ENCODE results near the gene C1GALT1C1.

The C1GALT1C1 gene

DNA sequence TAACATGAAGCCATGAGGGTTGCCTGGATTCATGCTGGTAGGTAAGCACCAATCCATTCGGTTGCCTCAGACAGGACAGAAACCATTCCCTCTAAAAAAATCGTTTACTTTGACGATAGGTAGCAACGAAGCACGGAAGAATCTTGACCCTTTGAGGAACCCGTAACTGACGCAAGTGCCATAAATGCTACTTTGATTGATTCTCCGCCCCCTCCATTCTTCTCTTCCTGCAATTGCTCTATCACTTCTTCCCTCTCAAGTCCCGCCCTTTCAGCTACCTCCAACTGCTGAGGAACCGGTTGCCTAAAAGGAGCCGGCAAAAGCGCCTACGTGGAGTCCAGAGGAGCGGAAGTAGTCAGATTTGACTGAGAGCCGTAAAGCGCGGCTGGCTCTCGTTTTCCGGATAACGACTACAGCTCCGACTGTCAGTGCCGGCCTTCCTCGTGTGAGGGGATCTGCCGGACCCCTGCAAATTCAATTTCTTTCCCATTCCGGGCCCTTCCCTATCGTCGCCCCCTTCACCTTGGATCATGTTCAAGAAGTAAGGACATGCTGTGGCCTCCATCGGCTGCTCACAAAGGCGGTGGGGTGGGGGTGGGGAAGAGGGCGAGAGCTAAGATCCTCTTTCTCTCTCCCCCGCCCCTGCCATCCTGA is 26.0 kb downstream of the C1GALT1C1 start, which contains the start of gene MCTS1:
MCTS1 (plus strand) TSS at position 395 of the 654 bp plus-strand sequence; CDS start at position 531, 136 bp downstream.
- TF ChIP-seq, protein P1, sequence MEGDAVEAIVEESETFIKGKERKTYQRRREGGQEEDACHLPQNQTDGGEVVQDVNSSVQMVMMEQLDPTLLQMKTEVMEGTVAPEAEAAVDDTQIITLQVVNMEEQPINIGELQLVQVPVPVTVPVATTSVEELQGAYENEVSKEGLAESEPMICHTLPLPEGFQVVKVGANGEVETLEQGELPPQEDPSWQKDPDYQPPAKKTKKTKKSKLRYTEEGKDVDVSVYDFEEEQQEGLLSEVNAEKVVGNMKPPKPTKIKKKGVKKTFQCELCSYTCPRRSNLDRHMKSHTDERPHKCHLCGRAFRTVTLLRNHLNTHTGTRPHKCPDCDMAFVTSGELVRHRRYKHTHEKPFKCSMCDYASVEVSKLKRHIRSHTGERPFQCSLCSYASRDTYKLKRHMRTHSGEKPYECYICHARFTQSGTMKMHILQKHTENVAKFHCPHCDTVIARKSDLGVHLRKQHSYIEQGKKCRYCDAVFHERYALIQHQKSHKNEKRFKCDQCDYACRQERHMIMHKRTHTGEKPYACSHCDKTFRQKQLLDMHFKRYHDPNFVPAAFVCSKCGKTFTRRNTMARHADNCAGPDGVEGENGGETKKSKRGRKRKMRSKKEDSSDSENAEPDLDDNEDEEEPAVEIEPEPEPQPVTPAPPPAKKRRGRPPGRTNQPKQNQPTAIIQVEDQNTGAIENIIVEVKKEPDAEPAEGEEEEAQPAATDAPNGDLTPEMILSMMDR (IDR thresholded peaks at IDR 0.05; ENCODE audit: control insufficient read depth, extremely low read depth, insufficient read depth), result no peak
- H3K4me3 ChIP-seq (ENCODE audit: low read depth, low read length), result peak within 1 kb of the TSS; percentile 84
- DNase-seq (ENCODE audit: low read depth), result peak; percentile 95

DNA sequence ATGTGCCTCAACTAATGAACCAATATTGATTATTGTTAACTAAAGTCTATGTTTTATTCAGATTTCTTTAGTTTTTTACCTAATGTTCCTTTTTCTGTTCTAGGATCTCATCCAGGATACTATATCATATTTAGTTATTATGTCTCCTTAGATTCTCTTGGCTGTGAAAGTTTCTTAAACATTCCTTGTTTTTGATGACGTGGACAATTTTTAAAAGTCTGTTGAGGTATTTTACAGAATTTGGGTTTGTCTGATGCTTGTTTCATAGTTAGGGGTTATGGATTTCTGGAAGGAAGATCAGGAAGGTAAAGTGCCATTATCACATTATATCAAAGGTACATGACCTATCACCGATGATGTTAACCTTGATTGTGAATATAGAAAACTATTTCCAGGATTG is 44.2 kb downstream of the C1GALT1C1 start:
- DNase-seq (ENCODE audit: low read depth), result no peak
- TF ChIP-seq, protein P1 (IDR thresholded peaks at IDR 0.05; ENCODE audit: control insufficient read depth, extremely low read depth, insufficient read depth), result no peak
- no peak overlapping the region for H3K4me3 ChIP-seq (ENCODE audit: low read depth, low read length)
